HCT116 (cell line): Measurements from ENCODE around the gene LNPEP. TPM values are rescaled to one million over a fixed set of nuclear protein-coding genes. Genes with fewer than 3 reads are reported as not detected.

Experiments used
- ATAC-seq: fragments of 200-7000 bp; cut with Tn5 transposase; 2 replicates; pipeline ENCODE4 v1.9.1; 2020; ENCODE audit warnings: mild to moderate bottlenecking, moderate library complexity
- BruUV-seq: library from RNA; stranded (reverse); fragments of 400-500 nt; replicated peaks from 2 replicates; lab custom pipeline; 2021; lab: Mats Ljungman, UMichigan
- CTCF ChIA-PET: fragments of 300-600 bp; sonication (Branson Sonifier 250); formaldehyde crosslinking; loops from one replicate; lab custom pipeline; 2021; ENCODE audit warnings: antibody characterized with exemption; lab: Charles Lee
- POLR2A ChIA-PET: fragments of 300-600, 350-600 bp; sonication (Branson Sonifier 250); formaldehyde crosslinking; loops from one replicate; lab custom pipeline; 2021; ENCODE audit warnings: antibody characterized with exemption; lab: Charles Lee
- RAD21 ChIA-PET, 2 experiments: fragments of 300-600 bp; sonication (Branson Sonifier 250); formaldehyde crosslinking; loops; one replicate each; lab custom pipeline; 2023; ENCODE audit warnings: low total read pairs in 2 of 2; ENCODE audit not compliant: uncharacterized antibody in 2 of 2, unreplicated experiment in 2 of 2, low non-redundant PET in 1 of 2; lab: Charles Lee
- DNase-seq: peaks from one replicate; pipeline ENCODE4 v3.0.0-alpha.2; 2010; ENCODE audit warnings: low read depth, low spot score
- H2AFZ ChIP-seq: fragments of 200-600 bp; shearing (Covaris generic), sonication (generic); 2 replicates; pipeline ENCODE4 v1.6.1; 2017; ENCODE audit warnings: low read depth, mixed run types, mixed read lengths, antibody characterized with exemption, low read length; ENCODE audit not compliant: poor library complexity, severe bottlenecking
- H3K27ac ChIP-seq: 2 replicates; pipeline ENCODE4 v1.5.1; 2012; ENCODE audit warnings: low read depth, low read length
- H3K27me3 ChIP-seq: fragments of 200-600 bp; sonication (generic); 2 replicates; pipeline ENCODE4 v1.6.1; 2016; ENCODE audit warnings: mixed run types, low read length, mixed read lengths; ENCODE audit not compliant: insufficient read depth
- H3K36me3 ChIP-seq, 2 experiments: fragments of 200-500 bp in 1 of 2; fragments of 200-600 bp in 1 of 2; sonication (Bioruptor generic) in 1 of 2; sonication (generic) in 1 of 2; 2 replicates each; pipeline versions ENCODE4 v1.5.1 to v1.6.1; 2014 to 2016; ENCODE audit warnings: low read length in 2 of 2, inconsistent platforms in 1 of 2, mixed read lengths in 1 of 2, mixed run types in 1 of 2; ENCODE audit not compliant: insufficient read depth in 2 of 2, control insufficient read depth in 1 of 2
- H3K4me1 ChIP-seq, 2 experiments: fragments of 200-600 bp in 1 of 2; sonication (generic) in 1 of 2; 2 replicates each; pipeline versions ENCODE4 v1.5.1 to v1.6.1; 2012 to 2017; ENCODE audit warnings: low read length in 2 of 2, inconsistent platforms in 1 of 2, mild to moderate bottlenecking in 1 of 2, mixed read lengths in 1 of 2, mixed run types in 1 of 2, moderate library complexity in 1 of 2; ENCODE audit not compliant: insufficient read depth in 2 of 2, control insufficient read depth in 1 of 2
- H3K4me2 ChIP-seq: fragments of 200-600 bp; sonication (generic); 2 replicates; pipeline ENCODE4 v1.6.1; 2017; ENCODE audit warnings: mixed run types, low read length, mixed read lengths
- H3K4me3 ChIP-seq, 2 experiments: fragments of 200-600 bp in 1 of 2; sonication (generic) in 1 of 2; replicated peaks in 1 of 2; 2 replicates each; pipeline ENCODE4 v1.5.1; 2011 to 2016; ENCODE audit warnings: low read length in 2 of 2, control low read depth in 1 of 2, low read depth in 1 of 2, mild to moderate bottlenecking in 1 of 2, mixed read lengths in 1 of 2, mixed run types in 1 of 2
- H3K79me2 ChIP-seq: fragments of 200-600 bp; sonication (generic); 2 replicates; pipeline ENCODE4 v1.6.1; 2017; ENCODE audit warnings: mild to moderate bottlenecking, mixed run types, low read length, moderate library complexity, mixed read lengths; ENCODE audit not compliant: insufficient read depth
- H3K9ac ChIP-seq: fragments of 200-600 bp; sonication (generic); 2 replicates; pipeline ENCODE4 v1.6.1; 2016; ENCODE audit warnings: low read length, mixed read lengths
- H3K9me2 ChIP-seq: fragments of 200-600 bp; sonication (generic), shearing (Covaris generic); 2 replicates; pipeline ENCODE4 v1.6.1; 2017; ENCODE audit warnings: mixed run types, mild to moderate bottlenecking, moderate library complexity; ENCODE audit not compliant: insufficient read depth
- H3K9me3 ChIP-seq, 2 experiments: fragments of 200-500 bp in 1 of 2; fragments of 200-600 bp in 1 of 2; sonication (Bioruptor generic) in 1 of 2; sonication (generic) in 1 of 2; 2 replicates each; pipeline ENCODE4 v1.6.1; 2014 to 2017; ENCODE audit warnings: low read length in 2 of 2, mixed read lengths in 2 of 2, inconsistent platforms in 1 of 2, low read depth in 1 of 2, mild to moderate bottlenecking in 1 of 2, mixed run types in 1 of 2, moderate library complexity in 1 of 2; ENCODE audit not compliant: control insufficient read depth in 1 of 2, insufficient read depth in 1 of 2
- H4K20me1 ChIP-seq: fragments of 200-600 bp; sonication (generic), shearing (Covaris generic); 2 replicates; pipeline ENCODE4 v1.6.1; 2017; ENCODE audit warnings: mixed run types, mild to moderate bottlenecking, moderate library complexity; ENCODE audit not compliant: insufficient read depth
- ATF3 ChIP-seq: IDR thresholded peaks from 2 replicates; pipeline ENCODE4 v1.6.1; 2012
- CBX3 ChIP-seq: IDR thresholded peaks from 2 replicates; pipeline ENCODE4 v1.6.1; 2012; ENCODE audit warnings: low read depth
- EGR1 ChIP-seq: IDR thresholded peaks from 2 replicates; pipeline ENCODE4 v1.6.1; 2012; ENCODE audit warnings: low read depth
- EZH2 ChIP-seq: fragments of 200-600 bp; sonication (generic); IDR thresholded peaks from 2 replicates; pipeline ENCODE4 v1.6.1; 2017; ENCODE audit warnings: antibody characterized with exemption, mixed run types
- EZH2phosphoT487 ChIP-seq: fragments of 200-600 bp; IDR thresholded peaks from 2 replicates; pipeline ENCODE4 v1.6.1; 2018; ENCODE audit warnings: antibody characterized with exemption, borderline replicate concordance
- JUND ChIP-seq: IDR thresholded peaks from 2 replicates; pipeline ENCODE4 v1.6.1; 2012
- MAX ChIP-seq: IDR thresholded peaks from 2 replicates; pipeline ENCODE4 v1.6.1; 2012
- POLR2AphosphoS5 ChIP-seq: IDR thresholded peaks from 2 replicates; pipeline ENCODE4 v1.6.1; 2011; ENCODE audit warnings: mild to moderate bottlenecking, low read depth, low read length, moderate library complexity
- REST ChIP-seq: IDR thresholded peaks from 2 replicates; pipeline ENCODE4 v1.6.1; 2012; ENCODE audit warnings: low read depth
- SIN3A ChIP-seq: IDR thresholded peaks from 2 replicates; pipeline ENCODE4 v1.6.1; 2012; ENCODE audit warnings: low read depth
- SP1 ChIP-seq: IDR thresholded peaks from 2 replicates; pipeline ENCODE4 v1.6.1; 2012; ENCODE audit warnings: low read depth
- TCF7L2 ChIP-seq: IDR thresholded peaks from 2 replicates; pipeline ENCODE4 v1.7.0; 2011; ENCODE audit warnings: borderline replicate concordance, inconsistent platforms; ENCODE audit not compliant: insufficient read depth, insufficient read length; ENCODE audit errors: extremely low read depth
- YY1 ChIP-seq: IDR thresholded peaks from 2 replicates; pipeline ENCODE4 v1.6.1; 2011; ENCODE audit warnings: low read length, low read depth, moderate library complexity, mild to moderate bottlenecking; ENCODE audit not compliant: insufficient replicate concordance; ENCODE audit errors: extremely low read depth
- ZBTB33 ChIP-seq: IDR thresholded peaks from 2 replicates; pipeline ENCODE4 v1.6.1; 2011; ENCODE audit warnings: mild to moderate bottlenecking, low read length, moderate library complexity; ENCODE audit not compliant: insufficient replicate concordance; ENCODE audit errors: extremely low read depth
- ZNF274 ChIP-seq: fragments of 200-500 bp; sonication (Bioruptor generic); IDR thresholded peaks from 2 replicates; pipeline ENCODE4 v1.6.1; 2014; ENCODE audit warnings: mild to moderate bottlenecking, low read depth, low read length, inconsistent platforms
- intact Hi-C: fragments of 100-400 bp; cut with micrococcal nuclease; formaldehyde crosslinking; loops from 2 replicates; pipeline ENCODE4 v1.10.0; 2022
- total RNA-seq: library from RNA; stranded (reverse); gene quantifications from one replicate; pipeline ENCODE4 v1.2.1, GENCODE V29; 2021; ENCODE audit not compliant: unreplicated experiment

The LNPEP gene
- total RNA-seq, 1 experiment from 2014 or later: 14.9 TPM

GRCh38 chr5:96957254-96958049 is 21.6 kb downstream of the LNPEP start:
- peaks cover 33% of the 10 kb centered on the region for H3K79me2 ChIP-seq
- H3K4me2 ChIP-seq: no peak overlapping the region
- ATAC-seq (no peak), DNase-seq (no peak)
- no peaks in the 10 kb centered on the region for H3K9me3 ChIP-seq
- ChIA-PET CTCF (no interaction called here), RAD21 (no interaction called here), POLR2A (no interaction called here)
- H3K9ac ChIP-seq: no peak overlapping the region
- H3K36me3 ChIP-seq: no peaks in the 10 kb centered on the region
- intact Hi-C loops: no loop called here
- 0 out of 2 replicates have a peak, but pooled peaks cover 5% of the 10 kb centered on the region for H4K20me1 ChIP-seq
- no peak for TF ChIP-seq CBX3
- TF ChIP-seq EZH2: no peak
- no peak for TF ChIP-seq EZH2phosphoT487
- no peak for TF ChIP-seq EGR1
- no peak for TF ChIP-seq ATF3
- TF ChIP-seq REST: no peak
- TF ChIP-seq YY1: no peak
- no peak for TF ChIP-seq ZNF274
- TF ChIP-seq ZBTB33: no peak
- TF ChIP-seq POLR2AphosphoS5: no peak
- TF ChIP-seq SP1: no peak
- no peak for TF ChIP-seq MAX
- TF ChIP-seq SIN3A: no peak
- no peak for TF ChIP-seq TCF7L2
- TF ChIP-seq JUND: no peak
- peaks cover 3% of the 10 kb centered on the region; the same call in 1 of the 2 replicates for H3K9me2 ChIP-seq
- no peaks in the 10 kb centered on the region; a peak in 1 of 4 replicates for H3K4me1 ChIP-seq
- no TSS peak for BruUV-seq
- H2AFZ ChIP-seq: no peak overlapping the region
- no peak overlapping the region for H3K4me3 ChIP-seq
- no peak overlapping the region for H3K27ac ChIP-seq
- no peaks in the 10 kb centered on the region for H3K27me3 ChIP-seq
